ENCODE results near the gene CUX1. TPM values are rescaled to one million over a fixed set of nuclear protein-coding genes. Genes with fewer than 3 reads are reported as not detected.

The CUX1 gene
- 10 to 100 TPM; 38.3 to 53.1 (median 44.7) TPM for polyA plus RNA-seq (ENCODE audit: insufficient read length in 12 of 12)
- long read RNA-seq, donor 1, partial matches to known transcripts = 0 of 7 reads
- long read RNA-seq, donor 1, other reads (novel, unspliced or antisense) = 0 of 7 reads
- long read RNA-seq, donor 2, transcript CUX1-202 (23 exons, 2,931 nt) = major isoform, 7 of 9 reads
- long read RNA-seq, donor 2, partial matches to known transcripts = 0 of 9 reads
- long read RNA-seq, donor 2, other reads (novel, unspliced or antisense) = 0 of 9 reads
- long read RNA-seq, donor 3, partial matches to known transcripts = 0 of 5 reads
- long read RNA-seq, donor 3, other reads (novel, unspliced or antisense) = 0 of 5 reads
- long read RNA-seq, donor 4, partial matches to known transcripts = 0 of 1 reads
- long read RNA-seq, donor 4, other reads (novel, unspliced or antisense) = 0 of 1 reads
- long read RNA-seq, donor 5, partial matches to known transcripts = 0 of 3 reads
- long read RNA-seq, donor 5, other reads (novel, unspliced or antisense) = 0 of 3 reads
- long read RNA-seq, donor 6, partial matches to known transcripts = 0 of 2 reads
- long read RNA-seq, donor 6, other reads (novel, unspliced or antisense) = 0 of 2 reads
- long read RNA-seq, donor 7, partial matches to known transcripts = 0 of 1 reads
- long read RNA-seq, donor 7, other reads (novel, unspliced or antisense) = 0 of 1 reads
- long read RNA-seq, donor 8, partial matches to known transcripts = 0 of 6 reads
- long read RNA-seq, donor 8, other reads (novel, unspliced or antisense) = 0 of 6 reads
- long read RNA-seq, donor 9, partial matches to known transcripts = 0 of 2 reads
- long read RNA-seq, donor 9, other reads (novel, unspliced or antisense) = 0 of 2 reads
- long read RNA-seq, donor 10, transcript CUX1-202 (23 exons, 2,931 nt) = major isoform, 5 of 21 reads
- long read RNA-seq, donor 10, partial matches to known transcripts = 16 of 21 reads
- long read RNA-seq, donor 10, other reads (novel, unspliced or antisense) = 0 of 21 reads
- long read RNA-seq, donor 11, partial matches to known transcripts = 8 of 13 reads
- long read RNA-seq, donor 11, other reads (novel, unspliced or antisense) = 0 of 13 reads

- DNase-seq = no peak
These were observed at the start of gene CUX1 for GRCh38 chr7:101817471-101818286. Gene CUX1 (plus strand): TSS chr7:101817626. CDS start chr7:101817640, 14 bp downstream.

GRCh38 chr7:101768280-101768679, 49.1 kb upstream of the CUX1 start:
- no peak for DNase-seq

- DNase-seq = no peak
These were observed 47.0 kb upstream of the CUX1 start for GRCh38 chr7:101770466-101770865.

- DNase-seq = no peak
These were observed 44.8 kb upstream of the CUX1 start for GRCh38 chr7:101772508-101773211.

GRCh38 chr7:101775181-101775580, 42.2 kb upstream of the CUX1 start:
- no peak for DNase-seq

GRCh38 chr7:101778026-101778580, 39.3 kb upstream of the CUX1 start:
- DNase-seq = no peak

- DNase-seq = no peak
These were observed 38.2 kb upstream of the CUX1 start for GRCh38 chr7:101779267-101779666.

GRCh38 chr7:101780281-101780680, 37.1 kb upstream of the CUX1 start:
- no peak for DNase-seq

- DNase-seq = no peak
These were observed 36.0 kb upstream of the CUX1 start for GRCh38 chr7:101781439-101781838.

- DNase-seq = no peak
These were observed 35.0 kb upstream of the CUX1 start for GRCh38 chr7:101782476-101782875.

- DNase-seq = no peak
These were observed 34.5 kb upstream of the CUX1 start for GRCh38 chr7:101782896-101783295.

- no peak for DNase-seq
These were observed 33.8 kb upstream of the CUX1 start for GRCh38 chr7:101783381-101784181.

GRCh38 chr7:101784292-101785127, 32.9 kb upstream of the CUX1 start:
- peak; percentile 9 for DNase-seq

- no peak for DNase-seq
These were observed 29.6 kb upstream of the CUX1 start for GRCh38 chr7:101787864-101788263.

- DNase-seq = no peak
These were observed 28.9 kb upstream of the CUX1 start for GRCh38 chr7:101788517-101788916.

- DNase-seq = no peak
These were observed 26.7 kb upstream of the CUX1 start for GRCh38 chr7:101790566-101791293.

GRCh38 chr7:101792051-101792681, 25.3 kb upstream of the CUX1 start:
- peak; percentile 41 for DNase-seq

Data from muscle of arm (tissue), 14 donors.